SJSA1 (cell line): ENCODE measurements around the gene ATP2B1. TPM values are rescaled to one million over a fixed set of nuclear protein-coding genes. Genes with fewer than 3 reads are reported as not detected.
A peak's percentile ranks its signal among the peaks of the same experiment; 100 is the strongest.

ENCODE experiments used
- DNase-seq, 2 experiments: peaks; one replicate each; pipeline ENCODE4 v3.0.0-alpha.2; 2015 to 2020; ENCODE audit warnings: low spot score in 2 of 2, low read depth in 1 of 2
- H3K27ac ChIP-seq: fragments of 250-450 bp; sonication (Bioruptor Pico); 2 replicates; pipeline ENCODE4 v1.5.1; 2020; ENCODE audit warnings: mild to moderate bottlenecking, moderate library complexity
- H3K27me3 ChIP-seq: fragments of 250-450 bp; sonication (Bioruptor Pico); replicated peaks from 2 replicates; pipeline ENCODE4 v1.5.1; 2020; ENCODE audit warnings: mild to moderate bottlenecking, moderate library complexity
- H3K36me3 ChIP-seq: fragments of 250-450 bp; sonication (Bioruptor Pico); 2 replicates; pipeline ENCODE4 v1.5.1; 2020; ENCODE audit warnings: mild to moderate bottlenecking
- H3K4me1 ChIP-seq: fragments of 250-450 bp; sonication (Bioruptor Pico); replicated peaks from 2 replicates; pipeline ENCODE4 v1.6.1; 2021; ENCODE audit warnings: mild to moderate bottlenecking
- H3K4me3 ChIP-seq: fragments of 250-450 bp; sonication (Bioruptor Pico); 2 replicates; pipeline ENCODE4 v1.5.1; 2020; ENCODE audit warnings: mild to moderate bottlenecking
- H3K9me3 ChIP-seq: fragments of 250-450 bp; sonication (Bioruptor Pico); replicated peaks from 2 replicates; pipeline ENCODE4 v1.5.1; 2020; ENCODE audit warnings: mild to moderate bottlenecking
- total RNA-seq: library from RNA; depleted of rRNA; stranded (reverse); fragments of >200 nt; shearing (Covaris generic); gene quantifications from 2 replicates; pipeline ENCODE4 v1.2.3, GENCODE V29; 2014

ATP2B1 gene
- total RNA-seq, 1 experiment from 2014 or later = 49.8 TPM

GRCh38 chr12:89567691-89568239 lies 140.9 kb downstream of the ATP2B1 start:
- Histone ChIP-seq H3K4me1 (peaks cover 8% of the 10 kb centered on the region), H3K36me3 (no peaks in the 10 kb centered on the region), H3K9me3 (no peaks in the 10 kb centered on the region), H3K27me3 (no peaks in the 10 kb centered on the region), H3K4me3 (no peak overlapping the region), H3K27ac (no peak overlapping the region)
- DNase-seq = no peak

DNA sequence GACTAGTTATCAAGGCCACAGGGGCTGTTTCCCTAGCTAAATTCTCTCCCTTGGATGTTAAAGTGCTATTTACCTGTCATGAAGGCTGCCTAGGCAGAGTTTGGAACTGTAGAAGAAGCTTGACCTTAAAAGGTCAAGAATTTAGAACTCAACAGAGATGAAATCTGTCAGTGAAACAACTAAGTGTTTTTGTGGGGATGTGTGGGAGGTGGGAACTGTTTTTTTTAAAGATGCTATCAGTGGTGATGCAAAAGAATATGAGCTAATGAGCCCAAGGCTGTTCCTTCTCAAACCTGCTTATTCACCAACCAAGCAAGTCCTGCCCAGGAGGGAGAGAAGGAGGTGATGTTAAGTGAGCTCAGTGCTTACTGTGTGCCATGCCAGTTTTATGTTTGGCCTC lies 142.0 kb downstream of the ATP2B1 start:
- no peaks in the 10 kb centered on the region for H3K36me3 ChIP-seq
- peaks cover 5% of the 10 kb centered on the region for H3K4me1 ChIP-seq
- H3K27ac ChIP-seq = no peak overlapping the region
- H3K4me3 ChIP-seq = no peak overlapping the region
- no peaks in the 10 kb centered on the region for H3K27me3 ChIP-seq
- no peaks in the 10 kb centered on the region for H3K9me3 ChIP-seq
- no peak for DNase-seq

DNA sequence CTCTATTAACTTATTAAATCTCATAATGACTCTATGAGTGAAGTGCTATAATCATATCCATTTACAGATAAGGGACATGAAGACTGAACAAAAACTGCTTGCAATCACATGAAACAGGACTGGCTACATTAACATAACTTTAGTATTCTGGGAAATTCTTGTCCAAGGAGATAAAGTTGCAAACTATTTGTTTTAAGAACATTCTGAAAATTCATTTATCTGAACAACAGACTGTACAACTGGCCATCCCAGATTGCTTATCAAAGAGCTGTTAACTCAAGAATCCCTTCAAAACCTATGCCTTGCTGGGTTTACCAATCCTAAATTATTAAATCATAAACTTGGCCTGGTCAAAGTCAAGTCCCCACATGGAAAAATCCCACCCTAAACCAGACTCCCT lies 143.6 kb downstream of the ATP2B1 start:
- H3K27ac ChIP-seq = no peak overlapping the region
- no peak for DNase-seq
- no peaks in the 10 kb centered on the region for H3K9me3 ChIP-seq

DNA sequence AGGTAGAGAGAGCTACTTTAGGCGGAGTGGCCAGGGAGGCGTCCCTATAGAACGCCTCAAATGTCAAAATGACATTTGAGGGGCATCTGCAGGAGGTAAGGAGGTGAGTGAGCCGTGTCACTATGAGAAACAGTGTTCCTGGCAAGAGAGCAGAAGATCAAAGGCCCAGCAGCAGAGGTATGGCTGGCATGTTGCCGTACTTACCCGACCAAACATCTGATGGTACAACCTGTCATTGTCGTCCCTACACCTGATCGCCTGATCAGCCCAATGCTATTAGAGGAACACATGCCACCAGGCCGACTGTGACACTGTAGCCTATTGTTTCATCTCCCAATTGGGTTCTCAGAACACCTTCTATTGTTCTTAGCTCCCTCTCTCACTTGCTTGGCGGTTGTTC lies 148.9 kb downstream of the ATP2B1 start:
- DNase-seq = no peak

More for the DNA sequence above, 143.6 kb downstream of the ATP2B1 start:
- Histone ChIP-seq H3K4me3 (no peak overlapping the region), H3K27me3 (no peaks in the 10 kb centered on the region), H3K36me3 (no peaks in the 10 kb centered on the region), H3K4me1 (no peaks in the 10 kb centered on the region)

DNA sequence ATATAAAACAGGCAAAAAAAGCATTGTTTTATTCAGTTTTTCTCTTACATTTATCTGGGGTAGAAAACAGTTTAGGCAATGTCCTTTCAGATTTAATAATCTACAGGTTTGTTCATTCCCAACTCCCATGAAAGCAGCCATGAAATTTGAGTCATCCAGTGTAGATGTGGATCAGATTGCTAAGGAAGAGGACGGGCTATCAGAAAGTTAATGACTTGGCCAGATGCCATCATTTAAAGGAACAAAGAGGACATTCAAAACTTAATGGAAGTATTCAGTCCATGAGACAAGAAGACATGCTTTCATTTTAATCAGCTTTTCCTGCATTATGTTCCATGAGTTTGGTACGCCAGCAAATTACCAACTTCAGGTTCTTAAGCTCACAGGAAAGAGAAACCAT lies 151.7 kb downstream of the ATP2B1 start:
- Histone ChIP-seq H3K4me3 (no peak overlapping the region), H3K27me3 (no peaks in the 10 kb centered on the region), H3K36me3 (no peaks in the 10 kb centered on the region), H3K27ac (no peak overlapping the region), H3K9me3 (peaks cover 2% of the 10 kb centered on the region; the same call in 1 of the 2 replicates), H3K4me1 (no peaks in the 10 kb centered on the region)
- no peak for DNase-seq

More for the DNA sequence above, 148.9 kb downstream of the ATP2B1 start:
- Histone ChIP-seq H3K27ac (no peak overlapping the region), H3K36me3 (no peaks in the 10 kb centered on the region), H3K9me3 (peaks cover 2% of the 10 kb centered on the region; the same call in 1 of the 2 replicates), H3K27me3 (no peaks in the 10 kb centered on the region), H3K4me1 (no peaks in the 10 kb centered on the region), H3K4me3 (no peak overlapping the region)

DNA sequence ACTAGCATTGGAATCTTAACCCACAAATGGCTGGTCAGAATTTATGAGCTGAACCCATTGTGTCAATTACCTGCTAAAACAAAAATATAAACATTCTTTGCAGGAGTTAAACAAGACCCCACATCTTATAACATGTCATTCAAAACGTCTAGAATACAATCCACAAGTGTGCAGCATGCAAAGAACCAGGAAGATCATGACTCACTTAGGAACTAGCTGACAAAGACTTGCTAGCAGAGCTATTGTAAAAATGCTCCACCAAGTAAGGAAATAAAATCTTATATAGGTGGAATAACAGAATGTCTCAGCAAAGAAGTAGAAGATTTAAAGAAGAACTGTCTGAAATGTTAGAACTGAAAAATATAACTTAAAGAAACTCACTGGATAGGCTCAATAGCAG lies 156.3 kb downstream of the ATP2B1 start:
- Histone ChIP-seq H3K27ac (no peak overlapping the region), H3K27me3 (no peaks in the 10 kb centered on the region), H3K9me3 (peaks cover 2% of the 10 kb centered on the region; the same call in 1 of the 2 replicates), H3K4me3 (no peak overlapping the region), H3K4me1 (no peaks in the 10 kb centered on the region), H3K36me3 (no peaks in the 10 kb centered on the region)
- DNase-seq = no peak

- H3K27me3 ChIP-seq = no peaks in the 10 kb centered on the region
- H3K36me3 ChIP-seq = no peaks in the 10 kb centered on the region
- peaks cover 2% of the 10 kb centered on the region; the same call in 1 of the 2 replicates for H3K4me1 ChIP-seq
- no peak overlapping the region for H3K4me3 ChIP-seq
- no peak overlapping the region for H3K27ac ChIP-seq
- no peak for DNase-seq
- no peaks in the 10 kb centered on the region; the same call in 1 of the 2 replicates for H3K9me3 ChIP-seq
Observed at GRCh38 chr12:89551747-89552146, 156.9 kb downstream of the ATP2B1 start.

DNA sequence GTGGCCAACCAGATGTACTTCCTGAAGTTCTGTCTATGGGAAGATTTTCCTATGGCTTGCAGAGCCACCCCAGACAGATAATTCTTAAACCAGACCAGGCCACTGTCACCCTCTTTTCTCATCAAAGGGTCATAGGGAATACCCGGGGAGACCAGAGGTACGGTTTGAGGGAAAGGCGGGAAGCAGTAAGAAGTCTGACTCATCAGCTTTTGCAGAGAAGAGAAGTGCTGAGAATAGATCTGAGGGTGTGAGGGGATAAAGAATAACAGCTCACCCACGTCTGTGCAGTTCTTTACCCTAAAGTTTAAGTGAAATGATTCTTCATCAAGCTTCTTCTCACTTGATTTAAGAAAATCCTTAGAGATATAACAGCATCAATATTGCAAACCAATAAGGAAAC lies 161.5 kb downstream of the ATP2B1 start:
- no peak overlapping the region for H3K4me3 ChIP-seq
- H3K9me3 ChIP-seq = no peaks in the 10 kb centered on the region
- peaks cover 42% of the 10 kb centered on the region for H3K4me1 ChIP-seq
- H3K36me3 ChIP-seq = no peaks in the 10 kb centered on the region
- no peaks in the 10 kb centered on the region for H3K27me3 ChIP-seq
- H3K27ac ChIP-seq = no peak overlapping the region
- no peak for DNase-seq

GRCh38 chr12:89546151-89546550 lies 162.5 kb downstream of the ATP2B1 start:
- no peak for DNase-seq
- H3K4me1 ChIP-seq = peaks cover 42% of the 10 kb centered on the region
- no peaks in the 10 kb centered on the region for H3K36me3 ChIP-seq
- no peaks in the 10 kb centered on the region for H3K9me3 ChIP-seq
- H3K4me3 ChIP-seq = no peak overlapping the region
- no peak overlapping the region for H3K27ac ChIP-seq
- no peaks in the 10 kb centered on the region for H3K27me3 ChIP-seq

- H3K27me3 ChIP-seq = no peaks in the 10 kb centered on the region
- H3K27ac ChIP-seq = peak overlapping the region; percentile 37
- peak; percentile 74 to 82 for DNase-seq
- H3K9me3 ChIP-seq = no peaks in the 10 kb centered on the region
- H3K4me3 ChIP-seq = no peak overlapping the region
- no peaks in the 10 kb centered on the region for H3K36me3 ChIP-seq
- peaks cover 42% of the 10 kb centered on the region for H3K4me1 ChIP-seq
Observed at GRCh38 chr12:89544681-89545184, 163.9 kb downstream of the ATP2B1 start.

GRCh38 chr12:89544022-89544421 lies 164.6 kb downstream of the ATP2B1 start:
- no peaks in the 10 kb centered on the region for H3K36me3 ChIP-seq
- no peak overlapping the region for H3K27ac ChIP-seq
- peaks cover 42% of the 10 kb centered on the region for H3K4me1 ChIP-seq
- H3K27me3 ChIP-seq = no peaks in the 10 kb centered on the region
- no peak overlapping the region for H3K4me3 ChIP-seq
- H3K9me3 ChIP-seq = no peaks in the 10 kb centered on the region
- DNase-seq = no peak

GRCh38 chr12:89542912-89543592 lies 165.6 kb downstream of the ATP2B1 start:
- Histone ChIP-seq H3K36me3 (no peaks in the 10 kb centered on the region), H3K27me3 (no peaks in the 10 kb centered on the region), H3K4me1 (peaks cover 42% of the 10 kb centered on the region), H3K9me3 (no peaks in the 10 kb centered on the region), H3K27ac (no peak overlapping the region), H3K4me3 (no peak overlapping the region)
- DNase-seq = peak; percentile 67 to 68

DNA sequence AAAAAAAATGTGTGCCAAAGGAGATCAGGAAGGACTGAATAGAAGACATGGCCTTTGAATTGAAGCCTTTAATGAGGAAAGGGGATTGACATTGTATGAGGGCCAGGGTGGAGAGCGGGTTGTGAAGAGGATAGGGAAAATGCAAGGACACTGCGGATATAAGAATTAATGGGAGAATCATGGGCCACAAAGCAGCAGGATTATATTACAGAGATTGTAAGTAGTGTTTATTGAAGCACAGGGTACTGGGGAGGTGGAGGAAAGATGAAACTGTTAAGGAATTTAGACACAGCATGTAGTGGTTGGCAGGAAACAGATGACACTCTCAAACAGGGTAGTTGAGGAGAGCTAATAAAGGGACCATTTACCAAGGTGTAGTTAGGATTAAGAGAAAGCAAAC lies 166.4 kb downstream of the ATP2B1 start:
- no peak for DNase-seq
- Histone ChIP-seq H3K27me3 (no peaks in the 10 kb centered on the region), H3K27ac (no peak overlapping the region), H3K4me3 (no peak overlapping the region), H3K9me3 (no peaks in the 10 kb centered on the region), H3K4me1 (peaks cover 42% of the 10 kb centered on the region), H3K36me3 (no peaks in the 10 kb centered on the region)

GRCh38 chr12:89540586-89540985 lies 168.1 kb downstream of the ATP2B1 start:
- H3K4me3 ChIP-seq = no peak overlapping the region
- no peaks in the 10 kb centered on the region for H3K27me3 ChIP-seq
- no peak for DNase-seq
- no peaks in the 10 kb centered on the region for H3K36me3 ChIP-seq
- peaks cover 29% of the 10 kb centered on the region for H3K4me1 ChIP-seq
- no peaks in the 10 kb centered on the region for H3K9me3 ChIP-seq
- no peak overlapping the region for H3K27ac ChIP-seq
